NCI-H82 treated with DMSO at 0.1 percent for 48 hours (cell line): ENCODE measurements around the gene ANKDD1A.

ENCODE experiments used
- DNase-seq: peaks from one replicate; lab custom pipeline; 2025; ENCODE audit not compliant: unreplicated experiment; lab: John Stamatoyannopoulos, UW

The ANKDD1A gene

GRCh38 chr15:64895285-64896065 lies 16.2 kb upstream of the ANKDD1A start:
- no peak for DNase-seq

- DNase-seq: no peak
Observed at GRCh38 chr15:64896371-64897069, 15.2 kb upstream of the ANKDD1A start.

GRCh38 chr15:64897345-64897985 lies 14.2 kb upstream of the ANKDD1A start:
- no peak for DNase-seq

GRCh38 chr15:64898406-64898805 lies 13.3 kb upstream of the ANKDD1A start:
- DNase-seq: no peak

GRCh38 chr15:64901141-64901540 lies 10.6 kb upstream of the ANKDD1A start:
- DNase-seq: no peak

- no peak for DNase-seq
Observed at GRCh38 chr15:64901914-64902313, 9.8 kb upstream of the ANKDD1A start.

- no peak for DNase-seq
Observed at GRCh38 chr15:64902863-64903262, 8.8 kb upstream of the ANKDD1A start.

GRCh38 chr15:64903326-64903950 lies 8.3 kb upstream of the ANKDD1A start:
- DNase-seq: no peak

- DNase-seq: no peak
Observed at GRCh38 chr15:64904189-64904588, 7.5 kb upstream of the ANKDD1A start.

GRCh38 chr15:64905119-64905831 lies 6.4 kb upstream of the ANKDD1A start:
- peak; percentile 24 for DNase-seq

- no peak for DNase-seq
Observed at GRCh38 chr15:64905941-64906340, 5.8 kb upstream of the ANKDD1A start.

GRCh38 chr15:64906402-64906801 lies 5.3 kb upstream of the ANKDD1A start:
- DNase-seq: no peak

- no peak for DNase-seq
Observed at GRCh38 chr15:64907991-64908390, 3.7 kb upstream of the ANKDD1A start.

GRCh38 chr15:64909546-64909945 lies 2.2 kb upstream of the ANKDD1A start:
- no peak for DNase-seq

- peak; percentile 20 for DNase-seq
Observed at GRCh38 chr15:64912379-64913325, 950 bp downstream of the ANKDD1A start.

GRCh38 chr15:64915518-64916227 lies 4.0 kb downstream of the ANKDD1A start:
- DNase-seq: no peak

GRCh38 chr15:64916365-64916764 lies 4.7 kb downstream of the ANKDD1A start:
- DNase-seq: no peak

GRCh38 chr15:64917211-64917610 lies 5.5 kb downstream of the ANKDD1A start:
- no peak for DNase-seq

- DNase-seq: no peak
Observed at GRCh38 chr15:64919721-64920120, 8.0 kb downstream of the ANKDD1A start.
